ENCODE data around the gene SRP68.
"Not testable (repeated sequence)": the region's sequence is repeated elsewhere in the genome, so short reads cannot be mapped to it uniquely, and the experiment has no call there.

Gene SRP68

GRCh38 chr17:76089680-76090516, 17.6 kb upstream of the SRP68 start:
- DNase-seq, result no peak

- no peak for DNase-seq
Observed at GRCh38 chr17:76088868-76089576, 16.7 kb upstream of the SRP68 start.

- no peak for DNase-seq
Observed at GRCh38 chr17:76088041-76088867, 15.9 kb upstream of the SRP68 start.

GRCh38 chr17:76087531-76087930, 15.2 kb upstream of the SRP68 start:
- no peak for DNase-seq

- no peak for DNase-seq
Observed at GRCh38 chr17:76086384-76086783, 14.1 kb upstream of the SRP68 start.

GRCh38 chr17:76085731-76086366, 13.5 kb upstream of the SRP68 start:
- DNase-seq, result no peak

GRCh38 chr17:76085066-76085730, 12.9 kb upstream of the SRP68 start:
- no peak for DNase-seq

- no peak for DNase-seq
Observed at GRCh38 chr17:76083536-76084182, 11.3 kb upstream of the SRP68 start.

GRCh38 chr17:76082326-76083251, 10.3 kb upstream of the SRP68 start:
- no peak for DNase-seq

GRCh38 chr17:76081295-76082210, 9.2 kb upstream of the SRP68 start:
- DNase-seq, result no peak

GRCh38 chr17:76080768-76081287, 8.5 kb upstream of the SRP68 start:
- DNase-seq, result no peak

GRCh38 chr17:76079956-76080767, 7.8 kb upstream of the SRP68 start:
- DNase-seq, result no peak

GRCh38 chr17:76079535-76079955, 7.2 kb upstream of the SRP68 start:
- DNase-seq, result no peak

GRCh38 chr17:76078860-76079534, 6.7 kb upstream of the SRP68 start, which contains the start of gene ZACN:
Gene ZACN, plus strand, starts transcription at chr17:76079182. Its CDS starts 83 bp downstream, at chr17:76079265.
- DNase-seq, result no peak

- DNase-seq, result not testable (repeated sequence)
Observed at GRCh38 chr17:76078370-76078769, 6.1 kb upstream of the SRP68 start.

GRCh38 chr17:76077584-76078110, 5.3 kb upstream of the SRP68 start:
- no peak for DNase-seq
